H9 (cell line): ENCODE data around the gene YIPF2. TPM values are rescaled to one million over a fixed set of nuclear protein-coding genes. Genes with fewer than 3 reads are reported as not detected.

Experiments used
- DNase-seq: peaks from one replicate; pipeline ENCODE4 v3.0.0-alpha.2; 2017
- H2AFZ ChIP-seq: one replicate; pipeline ENCODE4 v1.6.1; 2013; ENCODE audit warnings: mild to moderate bottlenecking, low read length, control low read depth, moderate library complexity
- H2AK5ac ChIP-seq: 2 replicates; pipeline ENCODE4 v1.6.1; 2013; ENCODE audit warnings: low read length, control low read depth, mixed read lengths; ENCODE audit not compliant: insufficient read length
- H2BK120ac ChIP-seq: one replicate; pipeline ENCODE4 v1.6.1; 2013; ENCODE audit warnings: low read depth, mild to moderate bottlenecking, low read length, control low read depth, inconsistent platforms; ENCODE audit not compliant: poor library complexity, severe bottlenecking
- H2BK12ac ChIP-seq: 2 replicates; pipeline ENCODE4 v1.6.1; 2013; ENCODE audit warnings: low read length, control low read depth, mixed read lengths, low read depth; ENCODE audit not compliant: insufficient read length
- H2BK15ac ChIP-seq: 2 replicates; pipeline ENCODE4 v1.6.1; 2013; ENCODE audit warnings: low read depth, low read length, control low read depth
- H2BK20ac ChIP-seq: one replicate; pipeline ENCODE4 v1.6.1; 2013; ENCODE audit warnings: low read depth, mild to moderate bottlenecking, low read length, control low read depth, inconsistent platforms; ENCODE audit not compliant: poor library complexity, severe bottlenecking
- H2BK5ac ChIP-seq: 2 replicates; pipeline ENCODE4 v1.6.1; 2013; ENCODE audit warnings: low read length, control low read depth, mixed read lengths; ENCODE audit not compliant: insufficient read length
- H3K14ac ChIP-seq: 2 replicates; pipeline ENCODE4 v1.6.1; 2013; ENCODE audit warnings: low read length, control low read depth; ENCODE audit not compliant: insufficient read depth
- H3K18ac ChIP-seq: 2 replicates; pipeline ENCODE4 v1.6.1; 2013; ENCODE audit warnings: low read depth, mild to moderate bottlenecking, mixed read lengths, low read length, control low read depth; ENCODE audit not compliant: insufficient read length
- H3K23ac ChIP-seq: 2 replicates; pipeline ENCODE4 v1.6.1; 2013; ENCODE audit warnings: low read length, control low read depth, mixed read lengths, low read depth; ENCODE audit not compliant: insufficient read length
- H3K23me2 ChIP-seq: 2 replicates; pipeline ENCODE4 v1.6.1; 2013; ENCODE audit warnings: low read depth, mild to moderate bottlenecking, mixed read lengths, low read length, control low read depth; ENCODE audit not compliant: insufficient read length, poor library complexity, severe bottlenecking
- H3K27ac ChIP-seq: 2 replicates; pipeline ENCODE4 v1.5.1; 2013; ENCODE audit warnings: low read length, control low read depth, mixed read lengths, low read depth; ENCODE audit not compliant: insufficient read length
- H3K27me3 ChIP-seq: 2 replicates; pipeline ENCODE4 v1.6.1; 2013; ENCODE audit warnings: low read length, control low read depth, inconsistent platforms; ENCODE audit not compliant: insufficient read depth
- H3K4ac ChIP-seq: 2 replicates; pipeline ENCODE4 v1.6.1; 2013; ENCODE audit warnings: low read depth, mild to moderate bottlenecking, control low read depth, inconsistent platforms, low read length, moderate library complexity
- H3K4me1 ChIP-seq: 2 replicates; pipeline ENCODE4 v1.6.1; 2013; ENCODE audit warnings: low read length, control low read depth, inconsistent platforms; ENCODE audit not compliant: insufficient read depth
- H3K4me2 ChIP-seq: 2 replicates; pipeline ENCODE4 v1.6.1; 2013; ENCODE audit warnings: low read length, control low read depth, mixed read lengths; ENCODE audit not compliant: insufficient read length, insufficient read depth
- H3K56ac ChIP-seq: 2 replicates; pipeline ENCODE4 v1.6.1; 2013; ENCODE audit warnings: low read depth, mild to moderate bottlenecking, mixed read lengths, low read length, control low read depth; ENCODE audit not compliant: insufficient read length
- H3K79me1 ChIP-seq: 2 replicates; pipeline ENCODE4 v1.6.1; 2013; ENCODE audit warnings: low read depth, mild to moderate bottlenecking, moderate library complexity, low read length, control low read depth, inconsistent platforms; ENCODE audit not compliant: insufficient read depth, poor library complexity, severe bottlenecking
- H3K79me2 ChIP-seq: 2 replicates; pipeline ENCODE4 v1.6.1; 2013; ENCODE audit warnings: low read length, control low read depth, inconsistent platforms; ENCODE audit not compliant: insufficient read depth
- H3K9ac ChIP-seq: 2 replicates; pipeline ENCODE4 v1.6.1; 2013; ENCODE audit warnings: low read length, control low read depth, mixed read lengths; ENCODE audit not compliant: insufficient read length; ENCODE audit errors: extremely low read depth
- H3K9me3 ChIP-seq: one replicate; pipeline ENCODE4 v1.6.1; 2013; ENCODE audit warnings: low read depth, low read length, inconsistent platforms; ENCODE audit not compliant: control insufficient read depth
- H3T11ph ChIP-seq: one replicate; pipeline ENCODE4 v1.6.1; 2013; ENCODE audit warnings: mild to moderate bottlenecking, low read length, control low read depth, inconsistent platforms
- H4K20me1 ChIP-seq: one replicate; pipeline ENCODE4 v1.6.1; 2013; ENCODE audit not compliant: control insufficient read depth, insufficient read length, insufficient read depth
- H4K5ac ChIP-seq: 2 replicates; pipeline ENCODE4 v1.6.1; 2013; ENCODE audit warnings: low read depth, mild to moderate bottlenecking, mixed read lengths, low read length, control low read depth; ENCODE audit not compliant: insufficient read length
- H4K8ac ChIP-seq: replicated peaks from 2 replicates; pipeline ENCODE4 v1.6.1; 2013; ENCODE audit warnings: low read length, control low read depth, mixed read lengths, low read depth; ENCODE audit not compliant: insufficient read length
- H4K91ac ChIP-seq: 2 replicates; pipeline ENCODE4 v1.6.1; 2013; ENCODE audit warnings: low read depth, mild to moderate bottlenecking, moderate library complexity, mixed read lengths, low read length, control low read depth; ENCODE audit not compliant: insufficient read length
- H3K27ac Mint-ChIP-seq, 3 experiments: 2 replicates in 2 of 3; 3 replicates in 1 of 3; pipeline ENCODE4 v1.8.0; 2020 to 2021; ENCODE audit warnings: mixed read lengths in 3 of 3, mild to moderate bottlenecking in 1 of 3, moderate library complexity in 1 of 3
- H3K27me3 Mint-ChIP-seq: 2 replicates; pipeline ENCODE4 v1.8.0; 2021; ENCODE audit warnings: low read depth, mild to moderate bottlenecking, moderate library complexity, mixed read lengths
- H3K36me3 Mint-ChIP-seq, 3 experiments: 2 replicates in 2 of 3; 3 replicates in 1 of 3; pipeline ENCODE4 v1.8.0; 2020 to 2021; ENCODE audit warnings: low read depth in 3 of 3, mixed read lengths in 3 of 3; ENCODE audit not compliant: insufficient read depth in 1 of 3
- H3K4me1 Mint-ChIP-seq, 2 experiments: 2 replicates each; pipeline ENCODE4 v1.8.0; 2020; ENCODE audit warnings: mixed read lengths in 2 of 2
- H3K4me3 Mint-ChIP-seq, 2 experiments: 2 replicates in 1 of 2; 3 replicates in 1 of 2; pipeline ENCODE4 v1.8.0; 2020 to 2021; ENCODE audit warnings: mild to moderate bottlenecking in 2 of 2, mixed read lengths in 2 of 2, moderate library complexity in 1 of 2
- H3K9me3 Mint-ChIP-seq, 2 experiments: 2 replicates in 1 of 2; 3 replicates in 1 of 2; pipeline ENCODE4 v1.8.0; 2020; ENCODE audit warnings: mild to moderate bottlenecking in 2 of 2, mixed read lengths in 2 of 2, moderate library complexity in 1 of 2
- WGBS: extraction: QIAGEN DNeasy Blood & Tissue Kit; methylation state at CpG from one replicate; pipeline ENCODE4 v1.1.7; 2013; ENCODE audit warnings: missing lambda C conversion rate, low lambda C conversion rate, mixed read lengths; ENCODE audit not compliant: insufficient read length; ENCODE audit errors: extremely low coverage; 5-methylcytosine and 5-hydroxymethylcytosine counted together
- total RNA-seq: library from RNA; stranded (reverse); gene quantifications from 2 replicates; pipeline ENCODE4 v1.2.1, GENCODE V29; 2021
- TF ChIP-seq, protein P1 (sequence below): fragments of 200-600 bp; sonication (generic); conservative IDR thresholded peaks from 3 replicates; pipeline ENCODE4 v1.8.0; 2021; ENCODE audit warnings: antibody characterized with exemption, mild to moderate bottlenecking

The YIPF2 gene
- total RNA-seq, 1 experiment from 2014 or later, result 58.2 TPM

DNA sequence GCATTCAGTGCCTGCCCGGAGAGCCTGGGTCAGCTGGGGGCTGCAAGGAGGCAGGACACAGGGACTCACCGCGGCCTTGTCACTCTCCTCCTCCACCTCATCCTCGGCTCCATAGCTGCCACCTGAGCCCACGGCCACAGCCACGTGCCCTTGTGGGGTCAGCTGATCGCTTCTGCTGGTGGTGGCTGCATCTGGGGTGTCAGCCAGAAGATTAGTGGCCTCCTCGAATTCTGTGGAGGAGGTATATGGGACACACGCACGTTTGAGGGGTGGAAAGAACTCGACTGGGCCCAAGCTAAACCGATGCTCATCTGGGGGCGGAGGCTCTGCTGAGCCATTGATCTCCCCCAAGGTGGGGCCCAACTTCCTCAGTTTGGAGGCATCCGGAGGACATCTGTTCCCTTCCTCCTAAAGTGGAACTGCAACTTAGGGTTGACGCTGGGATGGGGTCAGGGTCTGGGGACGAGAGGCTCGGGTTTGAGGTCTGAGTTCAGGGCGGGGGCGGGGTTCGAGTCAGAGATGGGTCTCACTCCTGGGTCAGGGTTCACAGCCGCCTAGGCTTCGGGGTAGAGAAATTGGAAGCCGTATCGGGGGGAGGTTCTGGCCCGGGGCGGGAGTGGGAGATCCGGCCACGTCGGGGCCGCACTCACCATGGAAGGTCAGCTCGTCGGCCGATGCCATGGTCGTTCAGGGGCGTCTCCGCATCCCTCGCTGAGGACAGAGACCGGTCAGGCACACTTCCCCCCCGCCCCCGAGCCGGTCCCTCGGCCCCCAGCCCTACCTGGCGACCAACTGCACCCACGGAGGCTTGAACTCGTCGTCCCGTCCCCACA, 493 bp downstream of the YIPF2 start:
- no peak overlapping the region for H2BK120ac ChIP-seq
- peaks cover 12 to 17% of the 10 kb centered on the region in 2 experiments for H3K4me1 Mint-ChIP-seq

More for the DNA sequence above, 493 bp downstream of the YIPF2 start:
- H3K9me3 ChIP-seq, result no peaks in the 10 kb centered on the region
- no peak for DNase-seq
- no peak overlapping the region for H3K23ac ChIP-seq
- Mint-ChIP-seq H3K9me3 (no peaks in the 10 kb centered on the region), H3K27ac (peak overlapping the region; percentile 36 to 92 (median 61); a peak in 5 of 7 replicates), H3K27me3 (peaks cover 2% of the 10 kb centered on the region; the same call in 1 of the 2 replicates), H3K36me3 (peaks cover 7 to 41% (median 38%) of the 10 kb centered on the region in 3 experiments; a peak in 6 of 7 replicates), H3K4me3 (peak overlapping the region; percentile 93 to 94)
- H3K23me2 ChIP-seq, result peaks cover 14% of the 10 kb centered on the region
- H2BK15ac ChIP-seq, result no peak overlapping the region
- no peak overlapping the region for H3K18ac ChIP-seq
- TF ChIP-seq, protein P1, sequence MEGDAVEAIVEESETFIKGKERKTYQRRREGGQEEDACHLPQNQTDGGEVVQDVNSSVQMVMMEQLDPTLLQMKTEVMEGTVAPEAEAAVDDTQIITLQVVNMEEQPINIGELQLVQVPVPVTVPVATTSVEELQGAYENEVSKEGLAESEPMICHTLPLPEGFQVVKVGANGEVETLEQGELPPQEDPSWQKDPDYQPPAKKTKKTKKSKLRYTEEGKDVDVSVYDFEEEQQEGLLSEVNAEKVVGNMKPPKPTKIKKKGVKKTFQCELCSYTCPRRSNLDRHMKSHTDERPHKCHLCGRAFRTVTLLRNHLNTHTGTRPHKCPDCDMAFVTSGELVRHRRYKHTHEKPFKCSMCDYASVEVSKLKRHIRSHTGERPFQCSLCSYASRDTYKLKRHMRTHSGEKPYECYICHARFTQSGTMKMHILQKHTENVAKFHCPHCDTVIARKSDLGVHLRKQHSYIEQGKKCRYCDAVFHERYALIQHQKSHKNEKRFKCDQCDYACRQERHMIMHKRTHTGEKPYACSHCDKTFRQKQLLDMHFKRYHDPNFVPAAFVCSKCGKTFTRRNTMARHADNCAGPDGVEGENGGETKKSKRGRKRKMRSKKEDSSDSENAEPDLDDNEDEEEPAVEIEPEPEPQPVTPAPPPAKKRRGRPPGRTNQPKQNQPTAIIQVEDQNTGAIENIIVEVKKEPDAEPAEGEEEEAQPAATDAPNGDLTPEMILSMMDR, result no peak
- H4K20me1 ChIP-seq, result no peaks in the 10 kb centered on the region
- no peaks in the 10 kb centered on the region for H3K4me1 ChIP-seq
- H2AK5ac ChIP-seq, result no peak overlapping the region
- no peaks in the 10 kb centered on the region for H3K27me3 ChIP-seq
- H3K4ac ChIP-seq, result no peak overlapping the region
- H3K27ac ChIP-seq, result no peak overlapping the region
- peaks cover 4% of the 10 kb centered on the region; the same call in 1 of the 2 replicates for H3K79me2 ChIP-seq
- H3K9ac ChIP-seq, result peak overlapping the region; percentile 36
- H2BK12ac ChIP-seq, result no peak overlapping the region
- no CpG with 5 or more reads among the region's 47 CpGs for WGBS
- no peak overlapping the region for H2BK20ac ChIP-seq
- no peak overlapping the region for H4K8ac ChIP-seq
- no peak overlapping the region for H3K14ac ChIP-seq
- no peak overlapping the region for H4K91ac ChIP-seq
- H4K5ac ChIP-seq, result no peak overlapping the region
- H2BK5ac ChIP-seq, result no peak overlapping the region
- H2AFZ ChIP-seq, result no peak overlapping the region
- H3K56ac ChIP-seq, result no peak overlapping the region
- H3K79me1 ChIP-seq, result no peaks in the 10 kb centered on the region
- H3K4me2 ChIP-seq, result peak overlapping the region; percentile 72
- H3T11ph ChIP-seq, result no peak overlapping the region
